Anterior cingulate cortex (tissue), 58 donors: Measurements from ENCODE around the gene CAMK1G.

ENCODE experiments used
- DNase-seq, 58 donors: peaks; one replicate each; lab custom pipeline; 2025; lab: John Stamatoyannopoulos, UW

Gene CAMK1G

DNA sequence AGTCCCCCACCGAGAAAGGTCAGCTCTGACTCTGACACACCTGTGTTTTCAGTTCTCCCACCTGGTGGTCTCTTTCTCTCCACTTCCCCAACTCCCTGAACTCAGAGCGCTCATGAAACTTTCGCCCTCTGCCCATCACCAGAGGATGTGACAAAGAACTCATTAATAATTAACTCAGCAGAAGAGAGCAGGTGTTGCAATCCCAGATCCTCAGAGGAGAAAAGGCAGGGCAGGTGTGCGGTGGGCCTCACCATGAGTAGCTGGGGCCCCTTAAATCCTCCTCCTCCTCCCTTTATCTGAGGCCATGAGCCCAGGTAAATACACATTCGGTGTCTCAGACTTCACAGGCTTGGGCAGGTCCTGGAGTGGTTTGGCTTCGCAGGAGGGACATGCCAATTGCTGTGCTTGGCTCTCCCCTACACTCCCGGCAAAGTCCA is 70.4 kb downstream of the CAMK1G start:
- DNase-seq, result no peak

DNA sequence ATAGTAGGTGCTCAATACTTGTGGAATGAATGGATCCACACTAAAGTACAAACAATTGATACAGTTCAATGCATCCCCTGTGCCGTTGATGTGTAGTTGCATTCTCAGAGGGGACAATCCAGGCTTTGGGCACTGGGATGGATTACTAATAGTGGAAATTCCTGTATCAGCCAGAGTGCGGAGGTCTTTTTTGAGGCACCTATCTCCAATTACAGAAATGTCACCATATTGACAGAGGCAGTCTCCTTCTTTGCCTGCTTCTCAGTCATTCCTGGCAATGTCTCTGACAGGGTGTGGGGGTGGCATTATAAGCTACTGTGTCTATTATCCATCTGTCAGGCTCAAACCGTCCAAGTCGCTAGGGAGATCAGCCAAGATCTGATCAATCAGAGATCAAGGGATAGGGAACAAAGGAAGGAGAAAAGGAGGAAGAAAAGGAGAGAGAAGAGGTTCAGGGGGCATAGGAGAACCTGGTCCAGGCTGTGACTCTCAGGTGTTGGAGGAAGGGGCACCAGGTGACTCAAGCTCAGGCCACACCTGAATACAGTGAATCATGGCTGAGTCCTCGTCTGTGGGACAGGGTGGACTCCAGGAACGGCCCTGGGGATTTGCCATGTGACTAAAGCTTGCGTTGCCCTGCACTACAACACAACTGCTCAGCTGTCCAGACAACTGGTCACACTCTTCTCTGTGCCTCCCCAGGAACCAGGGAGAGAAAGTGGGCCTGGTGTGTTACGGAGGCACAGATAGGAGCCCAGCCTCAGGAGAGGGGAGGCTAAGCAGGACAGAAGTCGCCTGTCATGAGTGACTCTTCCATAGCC is 72.1 kb downstream of the CAMK1G start:
- DNase-seq, result no peak

DNA sequence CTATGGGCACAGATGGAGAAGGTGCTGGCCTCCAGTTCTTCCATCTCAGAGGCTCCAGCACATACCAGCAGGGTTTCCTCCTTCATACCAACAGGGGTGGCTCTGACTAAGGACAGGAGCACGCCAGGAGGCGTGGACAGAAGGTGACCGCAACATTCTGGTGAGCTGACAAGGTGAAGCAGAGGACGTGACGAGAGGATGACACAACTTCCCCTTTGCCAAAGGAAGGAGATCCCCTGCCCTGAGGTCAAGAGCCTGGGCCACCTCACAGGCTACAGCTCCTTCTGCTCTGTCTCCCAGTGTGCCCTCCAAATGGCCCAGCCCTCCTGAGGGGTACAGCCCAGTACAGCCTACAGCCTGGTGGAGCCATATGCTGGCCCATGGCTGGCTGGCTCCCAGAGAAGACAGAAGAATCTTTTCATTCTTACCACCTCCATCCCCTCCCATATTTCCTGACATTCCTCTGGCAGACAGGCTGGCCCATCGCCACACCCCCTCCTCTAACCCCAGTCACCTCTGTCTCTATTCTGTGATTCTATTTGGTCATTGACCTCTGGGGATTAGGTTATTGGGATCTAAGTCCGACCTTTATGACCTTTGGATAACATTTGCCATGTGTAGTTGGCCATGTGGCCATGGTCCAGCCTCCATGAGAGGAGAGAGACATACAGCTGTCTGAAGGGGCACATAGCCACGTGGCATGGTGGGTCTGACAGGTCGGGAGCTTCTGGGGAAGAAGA is 73.8 kb downstream of the CAMK1G start:
- no peak for DNase-seq

DNA sequence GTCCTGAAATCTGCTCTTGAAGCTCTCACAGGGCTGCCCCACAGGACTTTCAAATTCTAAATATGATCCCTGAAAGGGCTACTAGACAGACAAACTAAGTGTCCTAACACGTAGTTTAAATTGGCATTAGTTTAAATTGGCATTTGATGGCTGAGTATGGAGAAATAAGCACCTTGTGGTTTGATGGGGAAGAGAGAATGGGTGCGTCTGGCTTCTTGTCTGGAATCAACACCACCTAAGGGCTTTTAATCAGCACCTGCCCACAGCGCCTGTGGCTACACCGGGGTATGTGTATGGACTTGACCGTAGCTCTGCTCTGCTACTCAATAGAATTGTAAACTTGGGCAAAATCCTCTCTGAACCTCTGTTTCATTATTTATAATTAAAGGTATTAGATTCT is 74.4 kb downstream of the CAMK1G start:
- DNase-seq, result no peak

DNA sequence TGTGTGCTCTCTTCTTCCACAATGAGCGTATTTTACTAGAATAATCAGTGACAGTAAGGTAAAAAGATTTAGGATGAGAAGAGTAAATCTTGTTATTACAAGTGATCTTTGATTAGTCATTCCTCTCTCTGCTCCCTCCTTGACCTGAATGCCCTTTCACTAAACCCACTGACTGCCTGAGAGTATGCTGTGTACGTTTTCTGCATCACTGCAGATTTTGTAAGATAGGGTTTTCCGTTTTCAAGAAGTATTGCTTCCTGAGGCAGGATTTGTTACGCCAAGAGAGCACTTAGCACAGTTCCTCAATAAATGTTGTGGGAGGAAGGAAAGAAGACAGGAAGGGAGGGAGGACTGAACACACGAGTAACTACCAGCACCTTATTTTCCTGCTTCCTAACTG is 76.4 kb downstream of the CAMK1G start:
- DNase-seq, result no peak

DNA sequence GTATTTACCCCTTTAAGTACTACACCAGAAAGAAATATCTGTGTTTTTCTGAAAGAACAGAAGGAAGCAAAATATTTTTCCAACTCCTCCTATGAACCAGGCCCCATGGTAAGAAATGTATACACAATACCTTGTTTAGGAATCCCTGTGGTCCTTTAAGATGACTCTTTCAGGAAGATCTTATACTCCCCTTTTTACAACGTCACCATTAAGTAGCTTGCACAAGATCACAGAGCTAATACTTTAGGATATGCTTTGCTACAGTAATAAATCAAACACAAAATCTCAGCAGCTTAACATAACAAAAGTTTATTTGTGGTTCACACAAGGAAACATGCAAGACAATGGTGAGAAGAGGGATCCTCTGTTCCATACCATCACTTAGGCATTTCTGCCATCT is 77.6 kb downstream of the CAMK1G start:
- DNase-seq, result no peak

DNA sequence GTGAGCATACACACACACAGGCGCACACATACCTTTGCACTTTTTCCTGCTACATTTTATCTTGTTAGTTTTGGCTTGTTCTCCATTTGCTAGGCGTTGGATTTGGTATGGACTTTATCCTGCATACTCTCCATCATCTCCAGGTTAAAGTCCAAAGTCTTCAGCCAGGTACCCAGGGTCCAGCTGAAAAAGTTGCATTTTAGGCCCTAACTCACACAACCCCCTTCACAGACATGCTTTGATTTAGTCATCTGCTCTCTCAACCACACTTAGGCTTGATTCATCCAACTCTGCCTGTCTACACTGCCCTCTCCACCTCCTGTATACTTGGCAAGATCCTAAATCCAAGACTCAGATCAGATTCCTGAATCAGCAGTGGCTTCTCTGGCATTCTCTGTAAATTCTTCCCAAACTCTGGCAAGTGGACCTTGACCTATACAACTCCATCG is 79.4 kb downstream of the CAMK1G start:
- DNase-seq, result no peak
